HG03196 (cell line): ENCODE data around the gene LACTB.
"Not testable (repeated sequence)": the region's sequence is repeated elsewhere in the genome, so short reads cannot be mapped to it uniquely, and the experiment has no call there.

Experiments
- ATAC-seq: cut with Tn5 transposase; IDR thresholded peaks from one replicate; pipeline ENCODE4 v1.9.1; 2021; ENCODE audit not compliant: unreplicated experiment

Gene LACTB

GRCh38 chr15:63089260-63090043 lies 32.2 kb upstream of the LACTB start:
- ATAC-seq: no peak

GRCh38 chr15:63090472-63090871 lies 31.2 kb upstream of the LACTB start:
- no peak for ATAC-seq

- ATAC-seq: no peak
Measured at GRCh38 chr15:63090887-63091286, 30.8 kb upstream of the LACTB start.

GRCh38 chr15:63091679-63092446 lies 29.8 kb upstream of the LACTB start:
- no peak for ATAC-seq

- ATAC-seq: peak; percentile 73
Measured at GRCh38 chr15:63093486-63094205, 28.0 kb upstream of the LACTB start.

- no peak for ATAC-seq
Measured at GRCh38 chr15:63094495-63094931, 27.1 kb upstream of the LACTB start.

- no peak for ATAC-seq
Measured at GRCh38 chr15:63096178-63096577, 25.5 kb upstream of the LACTB start.

GRCh38 chr15:63098901-63099300 lies 22.8 kb upstream of the LACTB start:
- ATAC-seq: not testable (repeated sequence)

GRCh38 chr15:63099581-63099980 lies 22.1 kb upstream of the LACTB start:
- ATAC-seq: not testable (repeated sequence)

GRCh38 chr15:63103416-63103815 lies 18.2 kb upstream of the LACTB start:
- no peak for ATAC-seq

- ATAC-seq: no peak
Measured at GRCh38 chr15:63104727-63105126, 16.9 kb upstream of the LACTB start.

- ATAC-seq: not testable (repeated sequence)
Measured at GRCh38 chr15:63105354-63105753, 16.3 kb upstream of the LACTB start.

GRCh38 chr15:63107895-63108546 lies 13.6 kb upstream of the LACTB start:
- no peak for ATAC-seq

GRCh38 chr15:63109498-63109897 lies 12.2 kb upstream of the LACTB start:
- ATAC-seq: no peak

- ATAC-seq: no peak
Measured at GRCh38 chr15:63109920-63110319, 11.7 kb upstream of the LACTB start.

- no peak for ATAC-seq
Measured at GRCh38 chr15:63110428-63111026, 11.1 kb upstream of the LACTB start.

- no peak for ATAC-seq
Measured at GRCh38 chr15:63111481-63111880, 10.2 kb upstream of the LACTB start.

- no peak for ATAC-seq
Measured at GRCh38 chr15:63112871-63113270, 8.8 kb upstream of the LACTB start.

GRCh38 chr15:63114465-63114864 lies 7.2 kb upstream of the LACTB start:
- no peak for ATAC-seq

GRCh38 chr15:63118854-63119253 lies 2.8 kb upstream of the LACTB start:
- ATAC-seq: no peak
